HFF-Myc (cell line): ENCODE results near the gene SORBS2.

Experiments
- DNase-seq: peaks from one replicate; pipeline ENCODE4 v3.0.0-alpha.2; 2011; ENCODE audit warnings: low read depth; ENCODE audit errors: extremely low read depth
- H3K4me3 ChIP-seq: replicated peaks from 2 replicates; pipeline ENCODE4 v1.5.1; 2011; ENCODE audit warnings: low read depth, mild to moderate bottlenecking, control low read depth, low read length
- TF ChIP-seq, protein P1 (sequence below): IDR thresholded peaks from 2 replicates; pipeline ENCODE4 v1.5.1; 2012; ENCODE audit warnings: mild to moderate bottlenecking, low read depth, low read length, control low read depth; ENCODE audit errors: missing control alignments

Gene SORBS2

DNA sequence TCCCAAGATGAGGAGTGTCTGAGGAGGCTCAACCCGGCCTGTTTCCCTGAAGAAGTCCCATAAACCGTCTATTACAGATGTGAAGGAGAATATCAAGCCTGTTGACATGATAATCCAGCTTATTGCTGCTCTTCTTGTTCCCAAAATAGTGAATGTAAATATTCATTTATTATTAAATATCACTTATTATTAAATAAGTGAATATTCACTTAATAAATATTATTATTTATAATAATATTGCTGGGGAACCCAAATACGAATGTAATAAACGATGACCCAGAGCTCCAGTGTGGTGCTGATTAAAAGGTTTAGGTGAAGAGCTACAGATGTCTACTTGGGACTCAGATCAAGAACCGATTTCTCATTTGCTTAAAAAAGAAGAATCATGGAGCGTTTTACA, 23.8 kb upstream of the SORBS2 start:
- no peak overlapping the region for H3K4me3 ChIP-seq
- TF ChIP-seq, protein P1, sequence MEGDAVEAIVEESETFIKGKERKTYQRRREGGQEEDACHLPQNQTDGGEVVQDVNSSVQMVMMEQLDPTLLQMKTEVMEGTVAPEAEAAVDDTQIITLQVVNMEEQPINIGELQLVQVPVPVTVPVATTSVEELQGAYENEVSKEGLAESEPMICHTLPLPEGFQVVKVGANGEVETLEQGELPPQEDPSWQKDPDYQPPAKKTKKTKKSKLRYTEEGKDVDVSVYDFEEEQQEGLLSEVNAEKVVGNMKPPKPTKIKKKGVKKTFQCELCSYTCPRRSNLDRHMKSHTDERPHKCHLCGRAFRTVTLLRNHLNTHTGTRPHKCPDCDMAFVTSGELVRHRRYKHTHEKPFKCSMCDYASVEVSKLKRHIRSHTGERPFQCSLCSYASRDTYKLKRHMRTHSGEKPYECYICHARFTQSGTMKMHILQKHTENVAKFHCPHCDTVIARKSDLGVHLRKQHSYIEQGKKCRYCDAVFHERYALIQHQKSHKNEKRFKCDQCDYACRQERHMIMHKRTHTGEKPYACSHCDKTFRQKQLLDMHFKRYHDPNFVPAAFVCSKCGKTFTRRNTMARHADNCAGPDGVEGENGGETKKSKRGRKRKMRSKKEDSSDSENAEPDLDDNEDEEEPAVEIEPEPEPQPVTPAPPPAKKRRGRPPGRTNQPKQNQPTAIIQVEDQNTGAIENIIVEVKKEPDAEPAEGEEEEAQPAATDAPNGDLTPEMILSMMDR, result no peak
- no peak for DNase-seq

DNA sequence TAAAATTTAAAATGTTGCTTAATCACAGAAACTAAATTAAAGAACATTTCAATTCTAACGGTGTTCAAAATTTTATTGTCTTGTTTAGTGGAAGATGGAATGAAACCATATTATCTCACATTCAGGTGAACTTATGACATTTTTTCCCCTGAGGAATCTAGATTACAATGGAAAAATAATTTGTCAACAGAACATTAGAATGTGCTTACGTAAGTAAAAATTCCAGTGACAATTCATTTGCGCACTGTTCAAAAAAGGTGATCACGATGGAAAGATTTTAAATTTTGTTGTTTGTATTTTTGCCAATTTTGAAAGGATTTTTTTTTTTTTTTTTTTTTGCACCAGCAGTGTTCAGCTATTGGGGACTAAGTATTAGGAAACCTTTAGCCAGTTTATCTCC, 23.3 kb upstream of the SORBS2 start:
- TF ChIP-seq, protein P1, result no peak
- DNase-seq, result no peak
- H3K4me3 ChIP-seq, result no peak overlapping the region

DNA sequence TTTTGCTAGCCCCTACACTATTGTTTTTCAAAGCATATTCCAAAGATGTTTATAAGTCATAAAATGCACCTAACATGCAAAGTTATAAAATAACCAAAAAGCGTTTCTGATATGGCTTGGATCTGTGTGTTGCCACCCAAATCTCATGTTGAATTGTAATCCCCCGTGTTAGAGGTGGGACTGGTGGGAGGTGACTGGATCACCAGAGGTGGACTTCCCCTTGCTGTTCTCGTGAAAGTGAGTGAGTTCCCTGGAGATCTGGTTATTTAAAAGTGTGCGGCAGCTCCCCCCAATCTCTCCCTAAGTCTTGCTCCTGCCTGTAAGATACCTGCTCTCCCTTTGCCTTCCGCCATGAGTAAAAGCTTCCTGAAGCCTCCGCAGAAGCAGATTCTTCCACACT, 22.8 kb upstream of the SORBS2 start:
- no peak for DNase-seq
- H3K4me3 ChIP-seq, result no peak overlapping the region
- TF ChIP-seq, protein P1, result no peak

DNA sequence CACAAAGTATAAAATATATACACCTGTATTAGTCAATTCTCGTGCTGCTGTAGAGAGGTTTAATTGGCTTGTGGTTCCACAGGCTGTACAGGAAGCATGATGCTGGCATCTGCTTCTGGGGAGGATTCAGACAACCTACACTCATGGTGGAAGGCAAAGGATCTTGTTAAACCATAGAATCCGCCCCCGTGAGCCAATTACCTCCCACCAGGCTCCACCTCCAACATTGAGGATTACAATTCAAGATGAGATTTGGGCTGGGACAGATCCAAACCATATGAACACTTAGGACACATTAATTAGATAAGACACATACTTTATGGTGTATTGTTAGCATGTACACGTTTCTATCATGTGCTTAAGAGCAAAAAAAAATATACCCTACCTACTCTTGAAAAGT, 22.1 kb upstream of the SORBS2 start:
- DNase-seq, result no peak
- H3K4me3 ChIP-seq, result no peak overlapping the region
- TF ChIP-seq, protein P1, result no peak

DNA sequence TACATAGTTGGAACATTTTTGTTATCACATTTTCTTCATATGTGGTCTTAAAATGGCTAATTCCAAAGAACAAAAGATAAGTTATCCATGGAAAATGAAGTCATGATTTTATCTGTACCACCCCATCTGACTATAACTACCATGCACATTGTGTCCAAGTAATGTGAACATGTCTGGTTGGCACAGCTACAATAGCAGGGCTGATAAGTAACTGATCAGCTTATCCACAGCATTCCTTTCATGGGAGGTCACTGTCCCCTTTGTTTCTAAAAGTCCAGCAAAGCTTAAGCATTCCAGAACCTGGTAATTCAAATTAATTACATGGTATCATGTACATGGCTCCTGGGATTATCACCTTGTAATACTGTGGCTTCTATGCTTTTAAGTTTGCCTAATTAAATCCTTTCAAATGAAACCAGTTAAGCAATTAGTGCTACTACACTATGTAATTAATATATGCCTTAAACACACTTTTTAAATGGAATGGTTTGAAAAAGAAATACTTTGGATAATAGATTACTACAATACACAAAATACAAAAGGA, 21.1 kb upstream of the SORBS2 start:
- DNase-seq, result no peak
- TF ChIP-seq, protein P1, result no peak
- H3K4me3 ChIP-seq, result no peak overlapping the region

DNA sequence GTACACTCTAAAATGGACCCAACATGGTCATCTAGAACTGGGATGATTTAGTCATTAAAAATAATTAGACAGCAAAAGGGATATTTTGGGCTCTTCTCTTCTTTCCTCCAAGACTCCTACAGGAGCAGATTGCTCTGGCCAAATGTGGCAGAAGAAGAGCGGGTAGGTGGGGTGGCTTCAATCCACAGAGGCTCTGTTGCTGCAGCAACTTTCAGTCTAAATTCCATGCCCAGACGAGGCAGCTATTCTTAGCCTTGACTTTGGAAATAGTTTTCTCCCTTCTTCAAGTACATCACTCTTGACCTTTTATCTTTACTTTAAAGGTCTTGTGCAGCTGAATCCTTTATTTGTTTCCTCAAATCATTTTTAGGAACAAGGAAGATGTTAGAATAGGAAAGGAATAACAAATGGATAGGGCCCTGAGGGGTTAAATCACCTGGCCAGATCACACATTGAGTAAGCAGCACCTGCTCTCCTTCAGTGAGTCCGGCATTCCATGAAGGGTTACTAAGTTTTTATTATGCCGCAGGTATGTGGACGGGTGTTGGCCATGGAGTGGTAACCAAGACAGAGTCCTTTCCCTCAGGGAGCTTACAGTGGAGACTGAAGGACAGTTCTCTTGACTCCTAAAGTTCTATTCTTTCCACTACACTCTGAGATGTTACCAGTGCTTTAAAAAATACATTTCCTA, 19.3 kb upstream of the SORBS2 start:
- TF ChIP-seq, protein P1, result no peak
- H3K4me3 ChIP-seq, result no peak overlapping the region
- no peak for DNase-seq
